ENCODE measurements around the gene IL1R2.

- TF ChIP-seq CTCF (IDR thresholded peaks at IDR 0.05) (no peak), POLR2A (IDR thresholded peaks at IDR 0.05) (no peak)
These were observed 43.1 kb upstream of the IL1R2 start for GRCh38 chr2:101948625-101949155.
